NB4 (cell line): ENCODE data around the gene LUZP2.
"Not testable (repeated sequence)": the region's sequence is repeated elsewhere in the genome, so short reads cannot be mapped to it uniquely, and the experiment has no call there.

Source experiments
- DNase-seq: peaks from one replicate; pipeline ENCODE4 v3.0.0; 2010; ENCODE audit warnings: low read depth
- H3K4me3 ChIP-seq: one replicate; pipeline ENCODE4 v1.5.1; 2011; ENCODE audit warnings: mild to moderate bottlenecking, low read depth, low read length, moderate library complexity
- MYC ChIP-seq: IDR thresholded peaks from 2 replicates; pipeline ENCODE4 v1.6.1; 2011; ENCODE audit warnings: low read depth, low read length
- POLR2A ChIP-seq: IDR thresholded peaks from 2 replicates; pipeline ENCODE4 v1.6.1; 2011; ENCODE audit warnings: mild to moderate bottlenecking; ENCODE audit not compliant: insufficient read length; ENCODE audit errors: extremely low read depth
- TF ChIP-seq, protein P1 (sequence below): IDR thresholded peaks from 2 replicates; pipeline ENCODE4 v1.6.1; 2011; ENCODE audit warnings: low read depth, low read length
- TF ChIP-seq, protein P2 (sequence below): IDR thresholded peaks from one replicate; pipeline ENCODE4 v1.5.1; 2012; ENCODE audit warnings: low read depth, low read length

The LUZP2 gene

DNA sequence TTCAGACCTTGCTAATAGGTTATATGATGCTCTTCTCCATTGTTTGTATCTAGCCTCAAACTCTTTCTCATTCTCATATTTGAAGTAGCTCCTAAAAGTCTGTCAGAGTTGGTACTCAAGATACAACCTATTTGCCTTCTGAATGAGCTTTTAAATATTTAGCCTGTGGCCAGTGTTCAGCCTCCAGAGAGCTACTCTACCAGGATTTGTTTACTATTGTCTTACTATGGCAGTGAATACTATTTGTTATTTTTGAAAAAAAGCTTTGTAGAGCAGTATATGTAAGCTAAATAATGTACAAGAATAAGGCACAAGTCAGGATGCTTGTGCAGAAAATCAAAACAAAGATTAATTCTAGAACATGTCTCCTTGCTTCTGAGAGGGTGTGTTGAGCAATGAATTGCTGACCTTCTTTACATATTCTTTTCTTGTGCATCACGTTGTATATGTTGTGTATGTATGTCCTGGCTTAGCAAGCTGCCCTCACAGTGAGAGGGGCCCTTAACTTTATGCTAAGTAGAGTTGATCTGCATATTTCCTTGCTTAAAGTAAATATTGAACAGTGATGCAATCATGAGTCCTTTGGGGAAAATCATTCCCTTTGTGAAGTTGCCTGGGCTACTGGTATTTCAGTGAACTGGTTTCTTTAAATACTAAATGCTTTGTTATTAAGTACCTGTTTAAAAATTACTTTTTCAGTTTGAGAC lies 438.0 kb downstream of the LUZP2 start:
- DNase-seq, result no peak
- TF ChIP-seq MYC, result no peak
- TF ChIP-seq, protein P1, sequence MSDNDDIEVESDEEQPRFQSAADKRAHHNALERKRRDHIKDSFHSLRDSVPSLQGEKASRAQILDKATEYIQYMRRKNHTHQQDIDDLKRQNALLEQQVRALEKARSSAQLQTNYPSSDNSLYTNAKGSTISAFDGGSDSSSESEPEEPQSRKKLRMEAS, result no peak
- TF ChIP-seq POLR2A, result no peak
- TF ChIP-seq, protein P2, sequence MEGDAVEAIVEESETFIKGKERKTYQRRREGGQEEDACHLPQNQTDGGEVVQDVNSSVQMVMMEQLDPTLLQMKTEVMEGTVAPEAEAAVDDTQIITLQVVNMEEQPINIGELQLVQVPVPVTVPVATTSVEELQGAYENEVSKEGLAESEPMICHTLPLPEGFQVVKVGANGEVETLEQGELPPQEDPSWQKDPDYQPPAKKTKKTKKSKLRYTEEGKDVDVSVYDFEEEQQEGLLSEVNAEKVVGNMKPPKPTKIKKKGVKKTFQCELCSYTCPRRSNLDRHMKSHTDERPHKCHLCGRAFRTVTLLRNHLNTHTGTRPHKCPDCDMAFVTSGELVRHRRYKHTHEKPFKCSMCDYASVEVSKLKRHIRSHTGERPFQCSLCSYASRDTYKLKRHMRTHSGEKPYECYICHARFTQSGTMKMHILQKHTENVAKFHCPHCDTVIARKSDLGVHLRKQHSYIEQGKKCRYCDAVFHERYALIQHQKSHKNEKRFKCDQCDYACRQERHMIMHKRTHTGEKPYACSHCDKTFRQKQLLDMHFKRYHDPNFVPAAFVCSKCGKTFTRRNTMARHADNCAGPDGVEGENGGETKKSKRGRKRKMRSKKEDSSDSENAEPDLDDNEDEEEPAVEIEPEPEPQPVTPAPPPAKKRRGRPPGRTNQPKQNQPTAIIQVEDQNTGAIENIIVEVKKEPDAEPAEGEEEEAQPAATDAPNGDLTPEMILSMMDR, result no peak
- H3K4me3 ChIP-seq, result no peak overlapping the region

DNA sequence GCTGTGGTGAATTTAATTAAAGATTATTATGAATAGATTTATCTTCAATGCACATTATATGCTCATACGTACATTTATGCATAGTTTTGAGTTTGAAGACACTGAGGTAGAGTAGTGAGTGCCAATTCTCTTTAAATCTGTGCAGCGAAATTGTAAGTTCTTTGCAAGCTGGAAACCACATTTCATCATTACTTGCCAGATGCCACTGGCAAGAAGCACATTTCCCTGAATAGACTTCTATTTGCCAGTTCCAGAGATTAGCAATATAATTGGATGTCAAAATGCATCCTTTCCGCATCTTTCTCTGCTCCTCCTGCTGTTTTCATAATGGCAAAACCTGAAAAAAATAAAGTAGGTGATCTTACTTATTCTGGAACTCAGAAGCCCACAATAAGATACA lies 448.0 kb downstream of the LUZP2 start:
- no peak for DNase-seq
- TF ChIP-seq, protein P1, result no peak
- TF ChIP-seq, protein P2, result no peak
- TF ChIP-seq MYC, result no peak
- TF ChIP-seq POLR2A, result no peak
- H3K4me3 ChIP-seq, result no peak overlapping the region

DNA sequence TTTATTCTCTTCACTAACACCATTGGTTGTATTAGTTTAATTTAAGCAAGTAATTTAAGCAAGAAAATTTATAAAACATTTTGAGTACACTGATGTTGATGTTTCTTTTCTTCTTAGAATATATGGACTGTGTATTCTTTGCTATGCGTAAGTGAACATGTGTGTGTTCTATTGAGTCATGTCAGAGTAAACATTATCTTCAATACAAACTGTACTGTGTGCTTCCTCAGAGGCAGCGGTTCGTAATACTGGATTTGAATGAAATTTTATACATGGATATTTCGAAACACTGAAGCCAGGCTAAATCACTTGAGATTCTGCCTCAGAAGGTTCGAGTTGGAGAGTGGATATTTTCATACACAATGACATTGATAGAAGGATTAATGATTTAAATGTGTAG lies 452.6 kb downstream of the LUZP2 start:
- TF ChIP-seq MYC (no peak), POLR2A (no peak)
- TF ChIP-seq, protein P1, result no peak
- TF ChIP-seq, protein P2, result no peak
- no peak overlapping the region for H3K4me3 ChIP-seq
- no peak for DNase-seq

DNA sequence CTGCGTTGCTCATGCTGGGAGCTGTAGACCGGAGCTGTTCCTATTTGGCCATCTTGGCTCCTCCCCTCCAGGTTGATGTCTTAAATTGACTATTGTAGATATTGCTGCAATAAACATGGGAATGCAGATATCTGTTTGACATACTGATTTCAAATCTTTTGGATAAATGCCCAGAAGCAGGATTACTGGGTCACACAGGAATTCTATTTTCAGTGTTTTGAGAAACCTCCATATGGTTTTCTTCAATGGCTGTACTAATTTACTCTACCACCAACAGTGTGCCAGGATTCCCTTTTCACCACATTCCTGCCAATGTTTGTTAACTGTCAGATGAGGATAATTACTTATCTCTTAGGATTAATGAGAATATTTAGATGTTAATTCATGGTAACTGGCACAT lies 467.0 kb downstream of the LUZP2 start:
- DNase-seq, result no peak
- H3K4me3 ChIP-seq, result no peak overlapping the region
- no peak for TF ChIP-seq POLR2A
- TF ChIP-seq, protein P2, result no peak
- no peak for TF ChIP-seq MYC
- TF ChIP-seq, protein P1, result no peak

DNA sequence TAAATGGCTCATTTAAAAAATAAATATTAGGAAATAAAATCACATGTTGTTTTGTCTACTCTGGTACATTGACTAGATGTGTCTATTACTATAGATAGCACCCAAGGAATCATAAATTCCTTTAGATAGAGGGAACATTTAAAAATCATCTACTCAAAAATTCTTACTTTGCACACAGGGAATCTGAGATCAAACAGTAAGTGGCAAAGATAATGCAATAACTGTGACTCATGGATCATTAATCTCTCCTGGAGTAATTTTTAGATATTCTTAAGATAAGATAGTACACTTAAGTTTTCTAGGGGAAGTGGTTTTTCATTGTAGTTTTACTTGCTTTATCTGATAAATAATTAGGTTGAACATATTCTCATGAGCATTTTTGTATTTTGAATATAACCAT lies 468.9 kb downstream of the LUZP2 start:
- H3K4me3 ChIP-seq, result no peak overlapping the region
- DNase-seq, result no peak
- TF ChIP-seq MYC (no peak), POLR2A (no peak)
- TF ChIP-seq, protein P2, result no peak
- TF ChIP-seq, protein P1, result no peak

DNA sequence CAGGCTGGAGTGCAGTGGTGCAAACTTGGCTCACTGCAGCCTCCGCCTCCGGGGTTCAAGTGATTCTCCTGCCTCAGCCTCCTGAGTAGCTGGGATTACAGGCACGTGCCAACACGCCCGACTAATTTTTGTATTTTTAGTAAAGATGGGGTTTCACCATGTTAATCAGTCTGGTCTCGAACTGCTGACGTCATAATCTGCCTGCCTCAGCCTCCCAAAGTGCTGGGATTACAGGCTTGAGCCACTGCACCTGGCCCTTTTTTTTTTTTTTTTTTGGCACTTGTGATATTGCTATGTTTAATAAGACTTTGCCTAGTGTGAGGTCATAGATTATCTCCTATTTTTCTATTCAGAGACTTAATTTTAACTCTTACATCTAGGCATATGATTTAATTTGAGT lies 497.1 kb downstream of the LUZP2 start:
- not testable (repeated sequence) for DNase-seq

DNA sequence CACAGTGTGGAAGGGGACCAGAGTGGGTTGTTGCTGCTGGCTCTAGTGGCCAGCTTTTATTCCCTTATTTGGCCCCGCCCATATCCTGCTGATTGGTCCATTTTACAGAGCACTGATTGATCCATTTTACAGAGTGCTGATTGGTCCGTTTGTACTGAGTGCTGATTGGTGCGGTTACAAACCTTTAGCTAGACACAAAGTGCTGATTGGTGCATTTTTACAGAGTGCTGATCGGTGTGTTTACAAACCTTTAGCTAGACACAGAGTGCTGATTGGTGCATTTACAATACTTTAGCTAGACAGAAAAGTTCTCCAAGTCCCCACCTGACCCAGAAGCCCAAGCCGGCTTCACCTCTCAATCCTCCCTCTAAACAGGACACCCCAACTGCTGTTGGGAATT lies 503.1 kb downstream of the LUZP2 start:
- DNase-seq, H3K4me3 ChIP-seq: not testable (repeated sequence)

More for the DNA sequence above, 497.1 kb downstream of the LUZP2 start:
- not testable (repeated sequence) for H3K4me3 ChIP-seq
